Superior temporal gyrus (tissue), 1 donor: ENCODE measurements around the gene PHLDA3.
A peak's percentile ranks its signal among the peaks of the same experiment; 100 is the strongest.

Experiments used
- DNase-seq: peaks from one replicate; pipeline ENCODE4 v3.0.0-alpha.2; 2016; ENCODE audit errors: extremely low spot score

PHLDA3 gene

GRCh38 chr1:201463071-201463552 lies 5.9 kb downstream of the PHLDA3 start:
- DNase-seq, result peak; percentile 86

- peak; percentile 73 for DNase-seq
Measured at GRCh38 chr1:201461645-201462441, 7.1 kb downstream of the PHLDA3 start.

DNA sequence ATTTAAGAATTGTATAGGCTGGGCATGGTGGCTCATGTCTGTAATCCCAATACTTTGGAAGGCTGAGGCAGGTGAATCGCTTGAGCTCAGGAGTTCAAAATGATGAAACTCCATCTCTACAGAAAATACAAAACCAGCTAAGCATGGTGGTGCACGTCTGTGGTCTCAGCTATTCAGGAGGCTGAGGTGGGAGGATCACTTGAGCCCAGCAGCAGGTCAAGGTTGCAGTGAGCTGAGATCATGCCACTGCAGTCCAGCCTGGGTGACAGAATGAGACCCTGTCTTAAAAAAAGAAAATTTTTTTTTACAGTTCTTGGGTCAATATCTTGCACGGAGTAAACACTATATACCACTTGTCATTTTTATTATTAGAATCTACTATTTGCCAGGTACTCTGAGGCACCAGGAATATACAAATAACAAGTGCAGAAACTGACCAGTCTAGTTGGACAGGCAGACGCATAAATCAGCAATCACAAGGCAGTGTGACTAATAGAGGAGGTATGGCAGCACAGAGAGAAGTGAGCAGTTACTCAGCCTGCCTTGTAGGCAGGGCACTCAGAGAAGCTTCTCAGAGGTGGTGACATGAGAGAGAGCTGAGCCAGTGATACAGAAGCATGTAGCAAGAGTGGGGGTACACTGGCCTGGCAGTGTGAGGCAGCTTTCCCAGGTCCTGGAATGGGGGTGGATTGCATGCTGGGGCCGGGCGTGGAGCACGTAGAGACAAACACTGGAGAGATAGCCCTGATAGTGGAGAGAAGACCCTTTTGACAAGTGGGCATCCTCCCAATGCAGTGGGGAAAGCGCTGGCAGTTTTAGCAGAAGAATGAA lies 8.0 kb downstream of the PHLDA3 start:
- no peak for DNase-seq

GRCh38 chr1:201459775-201460174 lies 9.2 kb downstream of the PHLDA3 start:
- no peak for DNase-seq

GRCh38 chr1:201459052-201459451 lies 9.9 kb downstream of the PHLDA3 start:
- DNase-seq, result no peak

- DNase-seq, result no peak
Measured at GRCh38 chr1:201457508-201457960, 11.5 kb downstream of the PHLDA3 start.

DNA sequence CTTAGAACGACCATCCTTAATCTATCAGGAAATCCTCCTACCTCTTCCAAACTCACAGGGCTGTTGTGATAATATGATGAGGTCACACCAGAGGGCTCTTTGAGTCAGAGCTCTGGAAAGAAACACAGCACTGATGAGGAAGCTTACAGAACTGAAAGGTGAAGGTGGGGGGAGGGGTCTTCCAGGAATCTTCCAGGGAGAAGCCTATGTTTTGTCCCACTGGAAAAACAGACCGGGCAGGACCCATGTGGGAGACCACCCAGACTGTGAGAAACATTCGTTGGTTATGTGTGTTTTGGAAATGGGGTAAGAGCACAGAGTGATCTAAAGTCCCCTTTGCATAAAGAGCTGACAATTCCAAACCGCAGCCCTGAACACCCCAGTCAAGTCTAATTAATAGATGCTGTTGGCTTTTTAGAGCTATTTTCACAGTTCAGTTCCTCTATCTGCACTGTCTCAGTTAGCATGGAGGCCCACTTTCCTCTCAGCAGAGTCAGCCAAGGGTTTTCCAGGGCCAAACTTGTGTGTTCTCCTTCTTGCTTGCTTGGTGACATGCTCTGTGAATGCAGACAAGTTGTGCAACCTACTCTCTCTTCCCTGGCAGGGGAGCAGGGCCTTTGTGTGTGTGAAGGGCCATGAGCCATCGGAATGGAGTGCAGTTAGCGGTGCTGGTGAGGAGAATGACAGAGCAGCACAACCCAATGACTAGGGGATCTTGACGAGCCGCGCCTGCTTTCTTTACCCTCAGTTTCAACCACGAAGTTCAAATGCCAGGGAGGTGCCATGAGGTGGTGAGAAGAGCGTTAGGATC lies 12.3 kb downstream of the PHLDA3 start:
- DNase-seq, result peak; percentile 58

- DNase-seq, result no peak
Measured at GRCh38 chr1:201455098-201455497, 13.9 kb downstream of the PHLDA3 start.

DNA sequence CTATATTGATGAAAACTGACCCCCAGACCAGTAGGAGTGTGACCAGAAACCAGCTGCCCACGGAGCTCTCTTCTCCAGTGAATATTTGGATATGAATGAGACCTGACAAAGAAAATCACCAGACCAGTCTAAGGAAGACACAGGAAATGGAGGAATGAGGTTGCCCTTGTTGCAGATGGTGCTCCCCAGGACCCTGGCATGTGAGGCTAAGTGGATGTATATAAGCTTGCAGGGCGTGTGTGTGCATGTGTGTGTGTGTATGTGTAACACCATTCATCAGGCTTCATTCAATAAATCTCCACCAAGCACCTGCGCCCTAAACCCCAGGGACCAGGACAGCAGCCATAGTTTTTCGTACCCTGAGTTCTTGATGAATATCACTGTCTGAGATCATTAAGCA lies 14.4 kb downstream of the PHLDA3 start:
- DNase-seq, result no peak

- no peak for DNase-seq
Measured at GRCh38 chr1:201452866-201453265, 16.1 kb downstream of the PHLDA3 start.

DNA sequence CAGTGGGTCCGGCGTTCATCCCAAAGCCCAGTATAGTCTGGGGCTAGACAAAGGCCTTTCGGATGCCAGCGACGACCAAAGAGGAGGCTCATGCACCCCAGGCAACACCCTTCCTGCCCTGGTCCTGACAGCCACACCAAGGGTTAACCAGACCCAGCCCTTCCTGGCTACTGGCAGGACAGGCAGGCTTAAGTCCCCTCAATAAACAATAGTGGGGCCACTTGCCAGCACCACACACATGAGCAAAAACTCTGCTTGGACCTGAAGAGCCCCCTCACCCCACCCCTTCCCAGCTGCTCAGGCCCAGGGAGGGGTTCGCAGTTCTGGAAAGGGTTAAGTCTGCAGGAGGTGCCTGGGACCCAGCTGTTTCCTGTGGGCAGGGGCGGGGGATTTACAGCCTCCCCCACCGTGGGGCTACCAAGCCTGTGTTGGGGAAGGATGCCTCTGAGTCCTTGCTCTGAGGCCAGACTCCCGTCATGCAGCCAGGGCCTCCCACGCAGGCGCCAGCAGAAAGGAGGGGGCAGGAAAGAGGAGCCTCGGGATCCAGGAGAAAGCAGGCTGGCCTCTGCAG lies 18.2 kb downstream of the PHLDA3 start:
- peak; percentile 76 for DNase-seq

GRCh38 chr1:201448990-201449389 lies 20.0 kb downstream of the PHLDA3 start:
- peak; percentile 94 for DNase-seq

DNA sequence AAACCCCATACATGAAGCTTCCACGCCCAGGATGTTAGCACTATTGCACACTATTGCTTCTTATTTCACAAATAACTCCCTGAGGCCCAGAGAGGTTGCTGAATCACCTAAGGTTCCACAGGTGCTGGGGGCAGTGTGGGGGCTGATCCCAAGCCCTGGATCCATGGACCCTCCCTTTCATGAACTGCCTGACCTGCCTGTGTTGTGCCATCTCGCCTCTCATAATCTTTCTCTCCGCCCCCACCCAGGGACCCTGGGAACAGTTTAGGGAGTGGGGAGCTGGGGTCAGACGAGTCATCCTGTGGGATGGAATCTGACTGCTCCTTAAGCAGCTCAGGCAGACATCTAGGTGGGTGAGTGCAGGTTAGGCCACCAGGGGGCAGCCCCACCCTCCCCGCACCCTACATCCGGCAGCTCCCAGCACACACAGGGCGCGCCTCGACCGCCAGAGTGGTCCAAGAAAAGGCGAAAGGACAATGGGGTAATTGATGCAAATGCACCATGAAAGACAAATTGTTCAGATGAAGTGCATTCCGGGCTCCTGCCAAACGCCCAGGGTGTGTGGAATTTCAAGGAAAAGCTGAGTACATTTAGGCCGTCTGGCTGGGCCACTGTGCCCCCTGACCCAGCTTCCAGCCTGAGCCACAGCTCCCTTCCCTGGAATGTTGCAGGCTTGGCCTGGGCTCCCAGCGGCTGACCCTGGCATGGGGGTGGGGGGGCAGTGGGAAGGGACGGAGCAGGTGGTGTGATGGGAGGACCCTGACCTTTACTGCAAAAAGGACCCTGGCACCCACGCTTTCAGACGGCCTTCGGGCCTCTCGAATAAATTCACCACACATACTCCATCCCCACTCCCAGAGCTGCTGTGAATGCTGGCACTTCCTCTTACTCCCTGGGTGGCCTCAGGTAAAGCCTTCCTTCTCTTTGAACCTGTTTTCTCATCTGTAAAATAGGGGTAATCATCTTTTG lies 20.8 kb downstream of the PHLDA3 start:
- peak; percentile 95 for DNase-seq

DNA sequence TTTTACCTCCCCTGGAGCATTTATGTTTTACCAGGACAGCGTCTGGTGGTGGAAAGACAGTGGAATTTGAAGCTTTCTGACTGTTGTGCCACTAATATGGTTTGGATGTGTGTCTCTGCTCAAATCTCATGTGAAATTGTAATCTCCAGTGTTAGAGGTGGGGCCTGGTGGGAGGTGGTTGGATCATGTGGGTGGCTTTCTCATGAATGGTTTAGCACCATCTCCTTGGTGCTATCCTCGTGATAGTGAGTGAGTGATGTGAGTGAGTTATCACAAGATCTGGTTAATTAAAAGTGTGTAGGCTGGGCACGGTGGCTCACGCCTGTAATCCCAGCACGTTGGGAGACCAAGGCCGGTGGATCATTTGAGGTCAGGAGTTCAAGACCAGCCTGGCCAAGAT lies 23.7 kb downstream of the PHLDA3 start:
- DNase-seq, result no peak

DNA sequence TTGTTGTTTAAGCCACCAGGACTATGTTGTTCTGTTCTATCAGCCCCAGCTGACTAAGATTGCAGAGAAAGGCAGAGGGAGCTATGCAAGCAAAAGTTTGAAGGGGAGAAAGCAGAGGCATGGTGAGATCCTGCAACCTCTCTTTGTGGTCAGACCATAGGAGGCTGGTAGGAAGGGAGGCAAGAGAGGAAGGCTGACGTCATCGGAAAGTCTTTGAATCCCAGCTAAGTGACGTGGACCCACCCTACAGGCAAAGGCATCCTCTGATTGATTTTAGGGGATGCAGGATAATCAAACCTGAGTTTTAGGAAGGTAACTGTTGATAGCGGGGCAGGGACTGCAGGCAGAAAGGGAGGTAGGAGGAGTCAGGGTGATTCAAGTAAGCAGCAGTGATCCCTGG lies 24.2 kb downstream of the PHLDA3 start:
- DNase-seq, result no peak

GRCh38 chr1:201443747-201444146 lies 25.2 kb downstream of the PHLDA3 start:
- DNase-seq, result no peak

DNA sequence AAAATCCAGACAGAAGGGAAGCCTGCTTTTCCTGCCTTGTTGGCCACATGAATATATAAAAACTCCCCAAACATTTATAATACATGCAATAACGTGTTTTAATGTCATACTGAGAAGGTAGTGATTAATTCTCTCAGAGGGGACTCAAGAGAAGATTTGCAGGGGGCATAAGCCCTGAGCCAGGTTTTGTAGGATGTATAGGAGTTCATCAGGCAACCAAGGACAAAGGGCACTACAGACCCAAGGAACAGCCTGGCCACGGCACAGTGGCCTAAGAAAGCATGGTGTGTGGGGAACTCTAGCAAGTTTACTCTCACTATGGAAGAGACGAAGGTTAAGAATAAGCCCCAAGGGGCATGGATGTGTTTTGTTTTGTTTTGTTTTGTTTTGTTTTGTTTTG lies 32.0 kb downstream of the PHLDA3 start:
- no peak for DNase-seq

- DNase-seq, result no peak
Measured at GRCh38 chr1:201436393-201436792, 32.6 kb downstream of the PHLDA3 start.

- DNase-seq, result no peak
Measured at GRCh38 chr1:201434266-201434665, 34.7 kb downstream of the PHLDA3 start.

DNA sequence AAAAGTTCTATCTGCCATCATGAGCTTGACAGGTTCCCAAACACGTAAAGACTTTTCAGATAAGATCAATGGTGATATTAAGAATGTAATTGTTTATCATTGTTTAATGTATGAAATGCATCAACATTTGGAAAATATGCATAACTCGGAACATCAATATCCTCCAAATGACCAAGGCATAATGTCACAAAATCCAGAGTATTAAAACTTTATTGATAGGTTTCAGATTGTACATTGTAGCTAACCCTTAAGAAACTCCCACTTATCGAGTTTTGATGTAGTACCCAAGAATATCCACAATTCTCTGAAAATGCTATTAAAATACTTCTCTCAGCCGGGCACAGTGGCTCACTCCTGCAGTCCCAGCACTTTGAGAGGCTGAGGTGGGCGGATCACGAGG lies 35.4 kb downstream of the PHLDA3 start:
- no peak for DNase-seq
